GM06990 (cell line): ENCODE results near the gene SPIRE1.

Experiments
- DNase-seq: peaks from one replicate; pipeline ENCODE4 v3.0.0-alpha.2; 2011; ENCODE audit not compliant: insufficient read length; ENCODE audit errors: extremely low read depth
- H3K27me3 ChIP-seq: replicated peaks from 2 replicates; pipeline ENCODE4 v1.6.0; 2011; ENCODE audit warnings: low read length; ENCODE audit not compliant: control insufficient read depth, insufficient read depth
- H3K36me3 ChIP-seq: 2 replicates; pipeline ENCODE4 v1.5.1; 2011; ENCODE audit warnings: low read length; ENCODE audit not compliant: control insufficient read depth, insufficient read depth
- H3K4me3 ChIP-seq: replicated peaks from 2 replicates; pipeline ENCODE4 v1.5.1; 2011; ENCODE audit warnings: low read depth, mild to moderate bottlenecking, control low read depth, low read length
- CTCF ChIP-seq: IDR thresholded peaks from 2 replicates; pipeline ENCODE4 v1.5.1; 2011; ENCODE audit warnings: low read length, control low read depth, mild to moderate bottlenecking, inconsistent platforms; ENCODE audit not compliant: insufficient read depth, poor library complexity, severe bottlenecking

The SPIRE1 gene

GRCh38 chr18:12462242-12462641 lies 195.7 kb downstream of the SPIRE1 start:
- no peaks in the 10 kb centered on the region for H3K36me3 ChIP-seq
- no peaks in the 10 kb centered on the region for H3K27me3 ChIP-seq
- no peak for TF ChIP-seq CTCF

GRCh38 chr18:12461326-12461725 lies 196.6 kb downstream of the SPIRE1 start:
- no peak for DNase-seq
- TF ChIP-seq CTCF, result no peak
- H3K4me3 ChIP-seq, result no peak overlapping the region
- no peaks in the 10 kb centered on the region for H3K27me3 ChIP-seq
- no peaks in the 10 kb centered on the region for H3K36me3 ChIP-seq

More at GRCh38 chr18:12462242-12462641, 195.7 kb downstream of the SPIRE1 start:
- DNase-seq, result no peak
- H3K4me3 ChIP-seq, result no peak overlapping the region

- Histone ChIP-seq H3K27me3 (no peaks in the 10 kb centered on the region), H3K36me3 (no peaks in the 10 kb centered on the region), H3K4me3 (no peak overlapping the region)
- no peak for DNase-seq
- TF ChIP-seq CTCF, result no peak
Measured at GRCh38 chr18:12460874-12461273, 197.0 kb downstream of the SPIRE1 start.

- Histone ChIP-seq H3K4me3 (no peak overlapping the region), H3K36me3 (no peaks in the 10 kb centered on the region), H3K27me3 (no peaks in the 10 kb centered on the region)
- no peak for DNase-seq
- TF ChIP-seq CTCF, result no peak
Measured at GRCh38 chr18:12458771-12459170, 199.1 kb downstream of the SPIRE1 start.

GRCh38 chr18:12456441-12456840 lies 201.5 kb downstream of the SPIRE1 start:
- TF ChIP-seq CTCF, result no peak
- Histone ChIP-seq H3K4me3 (no peak overlapping the region), H3K36me3 (no peaks in the 10 kb centered on the region), H3K27me3 (no peaks in the 10 kb centered on the region)
- no peak for DNase-seq

- TF ChIP-seq CTCF, result no peak
- H3K27me3 ChIP-seq, result no peaks in the 10 kb centered on the region
- H3K4me3 ChIP-seq, result no peak overlapping the region
- DNase-seq, result no peak
- H3K36me3 ChIP-seq, result no peaks in the 10 kb centered on the region
Measured at GRCh38 chr18:12455496-12455895, 202.4 kb downstream of the SPIRE1 start.
